H9 (cell line): Measurements from ENCODE around the gene OLIG1. TPM values are rescaled to one million over a fixed set of nuclear protein-coding genes. Genes with fewer than 3 reads are reported as not detected.

Experiments used
- DNase-seq: peaks from one replicate; pipeline ENCODE4 v3.0.0-alpha.2; 2017
- H2AFZ ChIP-seq: one replicate; pipeline ENCODE4 v1.6.1; 2013; ENCODE audit warnings: mild to moderate bottlenecking, low read length, control low read depth, moderate library complexity
- H2AK5ac ChIP-seq: 2 replicates; pipeline ENCODE4 v1.6.1; 2013; ENCODE audit warnings: low read length, control low read depth, mixed read lengths; ENCODE audit not compliant: insufficient read length
- H2BK120ac ChIP-seq: one replicate; pipeline ENCODE4 v1.6.1; 2013; ENCODE audit warnings: low read depth, mild to moderate bottlenecking, low read length, control low read depth, inconsistent platforms; ENCODE audit not compliant: poor library complexity, severe bottlenecking
- H2BK12ac ChIP-seq: 2 replicates; pipeline ENCODE4 v1.6.1; 2013; ENCODE audit warnings: low read length, control low read depth, mixed read lengths, low read depth; ENCODE audit not compliant: insufficient read length
- H2BK15ac ChIP-seq: 2 replicates; pipeline ENCODE4 v1.6.1; 2013; ENCODE audit warnings: low read depth, low read length, control low read depth
- H2BK20ac ChIP-seq: one replicate; pipeline ENCODE4 v1.6.1; 2013; ENCODE audit warnings: low read depth, mild to moderate bottlenecking, low read length, control low read depth, inconsistent platforms; ENCODE audit not compliant: poor library complexity, severe bottlenecking
- H2BK5ac ChIP-seq: 2 replicates; pipeline ENCODE4 v1.6.1; 2013; ENCODE audit warnings: low read length, control low read depth, mixed read lengths; ENCODE audit not compliant: insufficient read length
- H3K14ac ChIP-seq: 2 replicates; pipeline ENCODE4 v1.6.1; 2013; ENCODE audit warnings: low read length, control low read depth; ENCODE audit not compliant: insufficient read depth
- H3K18ac ChIP-seq: 2 replicates; pipeline ENCODE4 v1.6.1; 2013; ENCODE audit warnings: low read depth, mild to moderate bottlenecking, mixed read lengths, low read length, control low read depth; ENCODE audit not compliant: insufficient read length
- H3K23ac ChIP-seq: 2 replicates; pipeline ENCODE4 v1.6.1; 2013; ENCODE audit warnings: low read length, control low read depth, mixed read lengths, low read depth; ENCODE audit not compliant: insufficient read length
- H3K23me2 ChIP-seq: 2 replicates; pipeline ENCODE4 v1.6.1; 2013; ENCODE audit warnings: low read depth, mild to moderate bottlenecking, mixed read lengths, low read length, control low read depth; ENCODE audit not compliant: insufficient read length, poor library complexity, severe bottlenecking
- H3K27ac ChIP-seq: 2 replicates; pipeline ENCODE4 v1.5.1; 2013; ENCODE audit warnings: low read length, control low read depth, mixed read lengths, low read depth; ENCODE audit not compliant: insufficient read length
- H3K27me3 ChIP-seq: 2 replicates; pipeline ENCODE4 v1.6.1; 2013; ENCODE audit warnings: low read length, control low read depth, inconsistent platforms; ENCODE audit not compliant: insufficient read depth
- H3K4ac ChIP-seq: 2 replicates; pipeline ENCODE4 v1.6.1; 2013; ENCODE audit warnings: low read depth, mild to moderate bottlenecking, control low read depth, inconsistent platforms, low read length, moderate library complexity
- H3K4me1 ChIP-seq: 2 replicates; pipeline ENCODE4 v1.6.1; 2013; ENCODE audit warnings: low read length, control low read depth, inconsistent platforms; ENCODE audit not compliant: insufficient read depth
- H3K4me2 ChIP-seq: 2 replicates; pipeline ENCODE4 v1.6.1; 2013; ENCODE audit warnings: low read length, control low read depth, mixed read lengths; ENCODE audit not compliant: insufficient read length, insufficient read depth
- H3K56ac ChIP-seq: 2 replicates; pipeline ENCODE4 v1.6.1; 2013; ENCODE audit warnings: low read depth, mild to moderate bottlenecking, mixed read lengths, low read length, control low read depth; ENCODE audit not compliant: insufficient read length
- H3K79me1 ChIP-seq: 2 replicates; pipeline ENCODE4 v1.6.1; 2013; ENCODE audit warnings: low read depth, mild to moderate bottlenecking, moderate library complexity, low read length, control low read depth, inconsistent platforms; ENCODE audit not compliant: insufficient read depth, poor library complexity, severe bottlenecking
- H3K79me2 ChIP-seq: 2 replicates; pipeline ENCODE4 v1.6.1; 2013; ENCODE audit warnings: low read length, control low read depth, inconsistent platforms; ENCODE audit not compliant: insufficient read depth
- H3K9ac ChIP-seq: 2 replicates; pipeline ENCODE4 v1.6.1; 2013; ENCODE audit warnings: low read length, control low read depth, mixed read lengths; ENCODE audit not compliant: insufficient read length; ENCODE audit errors: extremely low read depth
- H3K9me3 ChIP-seq: one replicate; pipeline ENCODE4 v1.6.1; 2013; ENCODE audit warnings: low read depth, low read length, inconsistent platforms; ENCODE audit not compliant: control insufficient read depth
- H3T11ph ChIP-seq: one replicate; pipeline ENCODE4 v1.6.1; 2013; ENCODE audit warnings: mild to moderate bottlenecking, low read length, control low read depth, inconsistent platforms
- H4K20me1 ChIP-seq: one replicate; pipeline ENCODE4 v1.6.1; 2013; ENCODE audit not compliant: control insufficient read depth, insufficient read length, insufficient read depth
- H4K5ac ChIP-seq: 2 replicates; pipeline ENCODE4 v1.6.1; 2013; ENCODE audit warnings: low read depth, mild to moderate bottlenecking, mixed read lengths, low read length, control low read depth; ENCODE audit not compliant: insufficient read length
- H4K8ac ChIP-seq: replicated peaks from 2 replicates; pipeline ENCODE4 v1.6.1; 2013; ENCODE audit warnings: low read length, control low read depth, mixed read lengths, low read depth; ENCODE audit not compliant: insufficient read length
- H4K91ac ChIP-seq: 2 replicates; pipeline ENCODE4 v1.6.1; 2013; ENCODE audit warnings: low read depth, mild to moderate bottlenecking, moderate library complexity, mixed read lengths, low read length, control low read depth; ENCODE audit not compliant: insufficient read length
- H3K27ac Mint-ChIP-seq, 3 experiments: 2 replicates in 2 of 3; 3 replicates in 1 of 3; pipeline ENCODE4 v1.8.0; 2020 to 2021; ENCODE audit warnings: mixed read lengths in 3 of 3, mild to moderate bottlenecking in 1 of 3, moderate library complexity in 1 of 3
- H3K27me3 Mint-ChIP-seq: 2 replicates; pipeline ENCODE4 v1.8.0; 2021; ENCODE audit warnings: low read depth, mild to moderate bottlenecking, moderate library complexity, mixed read lengths
- H3K36me3 Mint-ChIP-seq, 3 experiments: 2 replicates in 2 of 3; 3 replicates in 1 of 3; pipeline ENCODE4 v1.8.0; 2020 to 2021; ENCODE audit warnings: low read depth in 3 of 3, mixed read lengths in 3 of 3; ENCODE audit not compliant: insufficient read depth in 1 of 3
- H3K4me1 Mint-ChIP-seq, 2 experiments: 2 replicates each; pipeline ENCODE4 v1.8.0; 2020; ENCODE audit warnings: mixed read lengths in 2 of 2
- H3K4me3 Mint-ChIP-seq, 2 experiments: 2 replicates in 1 of 2; 3 replicates in 1 of 2; pipeline ENCODE4 v1.8.0; 2020 to 2021; ENCODE audit warnings: mild to moderate bottlenecking in 2 of 2, mixed read lengths in 2 of 2, moderate library complexity in 1 of 2
- H3K9me3 Mint-ChIP-seq, 2 experiments: 2 replicates in 1 of 2; 3 replicates in 1 of 2; pipeline ENCODE4 v1.8.0; 2020; ENCODE audit warnings: mild to moderate bottlenecking in 2 of 2, mixed read lengths in 2 of 2, moderate library complexity in 1 of 2
- WGBS: extraction: QIAGEN DNeasy Blood & Tissue Kit; methylation state at CpG from one replicate; pipeline ENCODE4 v1.1.7; 2013; ENCODE audit warnings: missing lambda C conversion rate, low lambda C conversion rate, mixed read lengths; ENCODE audit not compliant: insufficient read length; ENCODE audit errors: extremely low coverage; 5-methylcytosine and 5-hydroxymethylcytosine counted together
- total RNA-seq: library from RNA; stranded (reverse); gene quantifications from 2 replicates; pipeline ENCODE4 v1.2.1, GENCODE V29; 2021
- TF ChIP-seq, protein P1 (sequence below): fragments of 200-600 bp; sonication (generic); conservative IDR thresholded peaks from 3 replicates; pipeline ENCODE4 v1.8.0; 2021; ENCODE audit warnings: antibody characterized with exemption, mild to moderate bottlenecking

Gene OLIG1
- total RNA-seq, 1 experiment from 2014 or later = 0.31 TPM

DNA sequence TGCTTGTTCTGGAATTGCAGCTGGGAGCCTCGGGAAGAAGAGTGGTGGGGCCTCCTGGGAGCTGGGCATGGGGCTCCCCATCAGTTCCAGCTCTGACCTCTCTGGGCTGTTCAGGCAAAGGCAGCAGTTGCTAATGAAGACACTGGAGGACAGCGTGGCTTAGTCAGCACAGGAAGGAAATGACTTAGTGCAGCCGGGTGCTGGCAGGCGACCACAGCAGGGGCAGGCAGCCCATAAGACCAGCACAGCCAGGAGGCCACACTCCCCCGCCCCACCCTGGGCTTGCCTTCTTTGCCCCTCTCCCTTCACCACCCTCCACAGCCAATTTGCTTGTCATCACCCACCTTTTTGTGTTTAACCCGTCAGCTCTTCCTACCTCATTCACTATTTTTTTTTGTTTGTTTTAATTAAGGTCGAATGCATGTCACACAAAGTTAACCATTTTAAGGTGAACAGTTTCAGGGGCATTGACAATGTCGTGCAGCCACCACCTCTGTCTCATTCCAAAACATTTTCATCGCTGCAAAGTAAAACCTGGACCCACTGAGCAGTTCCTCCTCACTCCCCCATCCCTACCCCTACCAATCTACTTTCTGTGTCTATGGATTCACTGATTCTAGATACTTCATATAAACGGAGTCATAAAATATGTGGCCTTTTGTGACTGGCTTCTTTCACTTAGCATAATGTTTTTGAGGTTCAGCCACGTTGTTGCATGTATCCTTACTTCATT, 33.3 kb upstream of the OLIG1 start:
- Histone ChIP-seq H2BK20ac (no peak overlapping the region), H3K79me1 (no peaks in the 10 kb centered on the region), H3K18ac (no peak overlapping the region), H3K4me2 (no peak overlapping the region), H4K5ac (no peak overlapping the region), H2BK120ac (no peak overlapping the region), H2BK5ac (no peak overlapping the region), H2AK5ac (no peak overlapping the region), H2BK15ac (no peak overlapping the region), H3K56ac (no peak overlapping the region), H4K91ac (no peak overlapping the region), H4K8ac (no peak overlapping the region), H3K14ac (peak overlapping the region; percentile 25; the same call in 1 of the 2 replicates), H3K27me3 (peaks cover 39% of the 10 kb centered on the region), H3K23ac (no peak overlapping the region), H3K4me1 (peaks cover 12% of the 10 kb centered on the region; the same call in 1 of the 2 replicates), H2BK12ac (no peak overlapping the region), H3T11ph (no peak overlapping the region), H3K23me2 (peaks cover 3% of the 10 kb centered on the region), H3K9ac (no peak overlapping the region), H2AFZ (no peak overlapping the region), H4K20me1 (no peaks in the 10 kb centered on the region), H3K27ac (no peak overlapping the region), H3K79me2 (no peaks in the 10 kb centered on the region), H3K9me3 (no peaks in the 10 kb centered on the region), H3K4ac (no peak overlapping the region)
- Mint-ChIP-seq H3K27ac (no peak overlapping the region), H3K36me3 (peaks cover 0 to 2% (median 0%) of the 10 kb centered on the region in 3 experiments; a peak in 2 of 7 replicates), H3K27me3 (peaks cover 68% of the 10 kb centered on the region), H3K9me3 (no peaks in the 10 kb centered on the region; a peak in 2 of 5 replicates), H3K4me1 (peaks cover 26 to 43% of the 10 kb centered on the region in 2 experiments), H3K4me3 (no peak overlapping the region; a peak in 1 of 5 replicates)
- DNase-seq = no peak
- no CpG with 5 or more reads among the region's 11 CpGs for WGBS
- TF ChIP-seq, protein P1, sequence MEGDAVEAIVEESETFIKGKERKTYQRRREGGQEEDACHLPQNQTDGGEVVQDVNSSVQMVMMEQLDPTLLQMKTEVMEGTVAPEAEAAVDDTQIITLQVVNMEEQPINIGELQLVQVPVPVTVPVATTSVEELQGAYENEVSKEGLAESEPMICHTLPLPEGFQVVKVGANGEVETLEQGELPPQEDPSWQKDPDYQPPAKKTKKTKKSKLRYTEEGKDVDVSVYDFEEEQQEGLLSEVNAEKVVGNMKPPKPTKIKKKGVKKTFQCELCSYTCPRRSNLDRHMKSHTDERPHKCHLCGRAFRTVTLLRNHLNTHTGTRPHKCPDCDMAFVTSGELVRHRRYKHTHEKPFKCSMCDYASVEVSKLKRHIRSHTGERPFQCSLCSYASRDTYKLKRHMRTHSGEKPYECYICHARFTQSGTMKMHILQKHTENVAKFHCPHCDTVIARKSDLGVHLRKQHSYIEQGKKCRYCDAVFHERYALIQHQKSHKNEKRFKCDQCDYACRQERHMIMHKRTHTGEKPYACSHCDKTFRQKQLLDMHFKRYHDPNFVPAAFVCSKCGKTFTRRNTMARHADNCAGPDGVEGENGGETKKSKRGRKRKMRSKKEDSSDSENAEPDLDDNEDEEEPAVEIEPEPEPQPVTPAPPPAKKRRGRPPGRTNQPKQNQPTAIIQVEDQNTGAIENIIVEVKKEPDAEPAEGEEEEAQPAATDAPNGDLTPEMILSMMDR = no peak
